Measurements from ENCODE around the gene OPCML.

DNA sequence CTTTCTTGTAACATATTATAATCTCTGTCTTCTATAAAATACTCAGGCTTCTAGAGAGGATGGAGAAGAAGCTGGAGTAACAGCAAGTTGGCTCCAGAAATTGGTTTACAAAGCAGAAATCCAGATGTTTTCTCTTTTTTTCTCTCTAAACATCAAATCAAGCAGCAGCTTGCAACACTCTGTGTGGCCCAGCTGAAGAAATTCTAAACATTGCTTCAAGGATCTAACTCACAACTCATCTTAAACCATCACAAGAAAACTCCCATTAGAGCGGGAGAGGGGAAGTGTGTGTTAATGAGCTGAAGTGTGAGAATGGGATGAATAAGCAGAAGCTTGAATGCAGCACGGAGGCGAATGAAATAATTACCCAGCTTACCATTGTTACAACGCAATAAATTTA is 146.5 kb downstream of the OPCML start:
- TF ChIP-seq, protein P1, sequence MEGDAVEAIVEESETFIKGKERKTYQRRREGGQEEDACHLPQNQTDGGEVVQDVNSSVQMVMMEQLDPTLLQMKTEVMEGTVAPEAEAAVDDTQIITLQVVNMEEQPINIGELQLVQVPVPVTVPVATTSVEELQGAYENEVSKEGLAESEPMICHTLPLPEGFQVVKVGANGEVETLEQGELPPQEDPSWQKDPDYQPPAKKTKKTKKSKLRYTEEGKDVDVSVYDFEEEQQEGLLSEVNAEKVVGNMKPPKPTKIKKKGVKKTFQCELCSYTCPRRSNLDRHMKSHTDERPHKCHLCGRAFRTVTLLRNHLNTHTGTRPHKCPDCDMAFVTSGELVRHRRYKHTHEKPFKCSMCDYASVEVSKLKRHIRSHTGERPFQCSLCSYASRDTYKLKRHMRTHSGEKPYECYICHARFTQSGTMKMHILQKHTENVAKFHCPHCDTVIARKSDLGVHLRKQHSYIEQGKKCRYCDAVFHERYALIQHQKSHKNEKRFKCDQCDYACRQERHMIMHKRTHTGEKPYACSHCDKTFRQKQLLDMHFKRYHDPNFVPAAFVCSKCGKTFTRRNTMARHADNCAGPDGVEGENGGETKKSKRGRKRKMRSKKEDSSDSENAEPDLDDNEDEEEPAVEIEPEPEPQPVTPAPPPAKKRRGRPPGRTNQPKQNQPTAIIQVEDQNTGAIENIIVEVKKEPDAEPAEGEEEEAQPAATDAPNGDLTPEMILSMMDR (conservative IDR thresholded peaks at IDR 0.05 in 1 of 2, IDR thresholded peaks at IDR 0.05 in 1 of 2; ENCODE audit: extremely low read depth in 1 of 2, insufficient read depth in 1 of 2, low read depth in 1 of 2, low read length in 2 of 2): no peak
- TF ChIP-seq EZH2 (IDR thresholded peaks at IDR 0.05; ENCODE audit: borderline replicate concordance, low read length): no peak

Measured in mammary epithelial cell (primary cell).